Measurements from ENCODE around the gene MED31. TPM values are rescaled to one million over a fixed set of nuclear protein-coding genes. Genes with fewer than 3 reads are reported as not detected.

The MED31 gene
- total and polyA plus RNA-seq, 2 of the 13 experiments (the other 11 are each of a cell fraction or from before 2014, with no cell fraction given): 19.0 to 20.9 TPM

DNA sequence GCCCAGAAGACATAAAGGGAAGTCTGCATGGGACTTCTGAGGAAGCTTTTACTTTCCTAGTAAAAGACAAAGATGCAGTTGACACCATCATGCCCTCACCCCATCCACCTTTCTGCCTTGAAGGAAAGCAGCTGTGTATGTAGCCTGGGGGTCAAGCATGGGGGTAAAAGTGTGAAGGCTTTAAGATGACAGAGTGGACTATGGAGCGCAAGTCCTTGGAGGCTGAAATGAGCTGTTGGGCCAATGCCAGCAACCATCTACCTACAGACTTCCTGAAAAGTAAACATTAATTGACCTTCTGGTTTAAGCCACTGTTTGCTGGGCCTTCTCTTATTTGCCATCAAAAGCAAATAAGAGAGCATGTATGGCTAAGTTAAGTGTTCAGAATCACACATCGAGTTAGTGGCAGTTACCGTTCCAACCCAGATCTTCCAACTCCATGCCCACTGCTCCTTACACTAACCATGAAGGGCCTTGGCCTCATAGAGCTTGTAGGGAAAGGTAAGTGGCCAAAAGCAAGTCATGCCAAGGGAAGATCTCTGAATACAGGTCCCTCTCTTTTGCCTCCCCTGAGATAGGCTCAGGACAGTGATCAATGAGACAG, 31.8 kb upstream of the MED31 start (continued):
- TF ChIP-seq, protein P1, sequence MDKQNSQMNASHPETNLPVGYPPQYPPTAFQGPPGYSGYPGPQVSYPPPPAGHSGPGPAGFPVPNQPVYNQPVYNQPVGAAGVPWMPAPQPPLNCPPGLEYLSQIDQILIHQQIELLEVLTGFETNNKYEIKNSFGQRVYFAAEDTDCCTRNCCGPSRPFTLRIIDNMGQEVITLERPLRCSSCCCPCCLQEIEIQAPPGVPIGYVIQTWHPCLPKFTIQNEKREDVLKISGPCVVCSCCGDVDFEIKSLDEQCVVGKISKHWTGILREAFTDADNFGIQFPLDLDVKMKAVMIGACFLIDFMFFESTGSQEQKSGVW (CRISPR knock-in tag; IDR thresholded peaks at IDR 0.05; ENCODE audit: borderline replicate concordance): no peak
- TF ChIP-seq, protein P2, sequence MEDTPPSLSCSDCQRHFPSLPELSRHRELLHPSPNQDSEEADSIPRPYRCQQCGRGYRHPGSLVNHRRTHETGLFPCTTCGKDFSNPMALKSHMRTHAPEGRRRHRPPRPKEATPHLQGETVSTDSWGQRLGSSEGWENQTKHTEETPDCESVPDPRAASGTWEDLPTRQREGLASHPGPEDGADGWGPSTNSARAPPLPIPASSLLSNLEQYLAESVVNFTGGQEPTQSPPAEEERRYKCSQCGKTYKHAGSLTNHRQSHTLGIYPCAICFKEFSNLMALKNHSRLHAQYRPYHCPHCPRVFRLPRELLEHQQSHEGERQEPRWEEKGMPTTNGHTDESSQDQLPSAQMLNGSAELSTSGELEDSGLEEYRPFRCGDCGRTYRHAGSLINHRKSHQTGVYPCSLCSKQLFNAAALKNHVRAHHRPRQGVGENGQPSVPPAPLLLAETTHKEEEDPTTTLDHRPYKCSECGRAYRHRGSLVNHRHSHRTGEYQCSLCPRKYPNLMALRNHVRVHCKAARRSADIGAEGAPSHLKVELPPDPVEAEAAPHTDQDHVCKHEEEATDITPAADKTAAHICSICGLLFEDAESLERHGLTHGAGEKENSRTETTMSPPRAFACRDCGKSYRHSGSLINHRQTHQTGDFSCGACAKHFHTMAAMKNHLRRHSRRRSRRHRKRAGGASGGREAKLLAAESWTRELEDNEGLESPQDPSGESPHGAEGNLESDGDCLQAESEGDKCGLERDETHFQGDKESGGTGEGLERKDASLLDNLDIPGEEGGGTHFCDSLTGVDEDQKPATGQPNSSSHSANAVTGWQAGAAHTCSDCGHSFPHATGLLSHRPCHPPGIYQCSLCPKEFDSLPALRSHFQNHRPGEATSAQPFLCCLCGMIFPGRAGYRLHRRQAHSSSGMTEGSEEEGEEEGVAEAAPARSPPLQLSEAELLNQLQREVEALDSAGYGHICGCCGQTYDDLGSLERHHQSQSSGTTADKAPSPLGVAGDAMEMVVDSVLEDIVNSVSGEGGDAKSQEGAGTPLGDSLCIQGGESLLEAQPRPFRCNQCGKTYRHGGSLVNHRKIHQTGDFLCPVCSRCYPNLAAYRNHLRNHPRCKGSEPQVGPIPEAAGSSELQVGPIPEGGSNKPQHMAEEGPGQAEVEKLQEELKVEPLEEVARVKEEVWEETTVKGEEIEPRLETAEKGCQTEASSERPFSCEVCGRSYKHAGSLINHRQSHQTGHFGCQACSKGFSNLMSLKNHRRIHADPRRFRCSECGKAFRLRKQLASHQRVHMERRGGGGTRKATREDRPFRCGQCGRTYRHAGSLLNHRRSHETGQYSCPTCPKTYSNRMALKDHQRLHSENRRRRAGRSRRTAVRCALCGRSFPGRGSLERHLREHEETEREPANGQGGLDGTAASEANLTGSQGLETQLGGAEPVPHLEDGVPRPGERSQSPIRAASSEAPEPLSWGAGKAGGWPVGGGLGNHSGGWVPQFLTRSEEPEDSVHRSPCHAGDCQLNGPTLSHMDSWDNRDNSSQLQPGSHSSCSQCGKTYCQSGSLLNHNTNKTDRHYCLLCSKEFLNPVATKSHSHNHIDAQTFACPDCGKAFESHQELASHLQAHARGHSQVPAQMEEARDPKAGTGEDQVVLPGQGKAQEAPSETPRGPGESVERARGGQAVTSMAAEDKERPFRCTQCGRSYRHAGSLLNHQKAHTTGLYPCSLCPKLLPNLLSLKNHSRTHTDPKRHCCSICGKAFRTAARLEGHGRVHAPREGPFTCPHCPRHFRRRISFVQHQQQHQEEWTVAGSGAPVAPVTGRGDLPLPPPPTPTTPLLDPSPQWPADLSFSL (CRISPR knock-in tag; IDR thresholded peaks at IDR 0.05): no peak
- TF ChIP-seq ATF7-NPFF (CRISPR knock-in tag; IDR thresholded peaks at IDR 0.05; ENCODE audit: low read depth) (no peak), SRSF4 (IDR thresholded peaks at IDR 0.05; ENCODE audit: low read depth, low read length, poor library complexity, severe bottlenecking) (no peak), ZFP41 (CRISPR knock-in tag; IDR thresholded peaks at IDR 0.05; ENCODE audit: borderline replicate concordance) (no peak), ZNF747 (CRISPR knock-in tag; IDR thresholded peaks at IDR 0.05; ENCODE audit: borderline replicate concordance) (no peak), SRSF1 (optimal IDR thresholded peaks at IDR 0.05; ENCODE audit: low read depth, low read length) (no peak), PATZ1 (CRISPR knock-in tag; IDR thresholded peaks at IDR 0.05) (peak; percentile 35), CTCF (CRISPR knock-in tag; IDR thresholded peaks at IDR 0.05) (no peak), STAT6 (CRISPR knock-in tag; IDR thresholded peaks at IDR 0.05; ENCODE audit: borderline replicate concordance) (no peak), ZNF234 (CRISPR knock-in tag; conservative IDR thresholded peaks at IDR 0.05) (no peak)
- TF ChIP-seq, protein P3, sequence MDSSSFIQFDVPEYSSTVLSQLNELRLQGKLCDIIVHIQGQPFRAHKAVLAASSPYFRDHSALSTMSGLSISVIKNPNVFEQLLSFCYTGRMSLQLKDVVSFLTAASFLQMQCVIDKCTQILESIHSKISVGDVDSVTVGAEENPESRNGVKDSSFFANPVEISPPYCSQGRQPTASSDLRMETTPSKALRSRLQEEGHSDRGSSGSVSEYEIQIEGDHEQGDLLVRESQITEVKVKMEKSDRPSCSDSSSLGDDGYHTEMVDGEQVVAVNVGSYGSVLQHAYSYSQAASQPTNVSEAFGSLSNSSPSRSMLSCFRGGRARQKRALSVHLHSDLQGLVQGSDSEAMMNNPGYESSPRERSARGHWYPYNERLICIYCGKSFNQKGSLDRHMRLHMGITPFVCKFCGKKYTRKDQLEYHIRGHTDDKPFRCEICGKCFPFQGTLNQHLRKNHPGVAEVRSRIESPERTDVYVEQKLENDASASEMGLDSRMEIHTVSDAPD (CRISPR knock-in tag; IDR thresholded peaks at IDR 0.05): 0 out of 2 replicates have a peak, but pooled peaks have one; percentile 43

Measured in HepG2 (cell line).